Muscle of arm (tissue), 14 donors: ENCODE measurements around the gene WNT7A. TPM values are rescaled to one million over a fixed set of nuclear protein-coding genes. Genes with fewer than 3 reads are reported as not detected.
"Not testable (repeated sequence)": the region's sequence is repeated elsewhere in the genome, so short reads cannot be mapped to it uniquely, and the experiment has no call there.

ENCODE experiments used
- DNase-seq: peaks from one replicate; pipeline ENCODE4 v3.0.0-alpha.2; 2013
- long read RNA-seq, 11 donors: transcript quantifications; one replicate each; lab custom pipeline, GENCODE V29; 2026
- polyA plus RNA-seq, 12 donors: library from polyadenylated mRNA; unstranded; fragments of 120-200 nt; gene quantifications; one replicate each; pipeline ENCODE4 v1.2.1, GENCODE V29; 2013; ENCODE audit not compliant: insufficient read length in 12 of 12

Gene WNT7A
- 1 to 10 TPM in 2 of 12 donors, under 1 TPM in 5, not detected in 5; 0.04 to 4.5 (median 0.12) TPM for polyA plus RNA-seq
- long read RNA-seq, donor 1 = 0 reads
- long read RNA-seq, donor 2 = 0 reads
- long read RNA-seq, donor 3 = 0 reads
- long read RNA-seq, donor 4 = 0 reads
- long read RNA-seq, donor 5 = 0 reads
- long read RNA-seq, donor 6 = 0 reads
- long read RNA-seq, donor 7 = 0 reads
- long read RNA-seq, donor 8 = 0 reads
- long read RNA-seq, donor 9 = 0 reads
- long read RNA-seq, donor 10 = 0 reads
- long read RNA-seq, donor 11 = 0 reads

GRCh38 chr3:13879946-13880810 is at the start of gene WNT7A:
WNT7A (minus strand) TSS chr3:13880071; CDS start chr3:13879816, 255 bp downstream.
- DNase-seq = no peak

- not testable (repeated sequence) for DNase-seq
These were observed 48.9 kb upstream of the WNT7A start for GRCh38 chr3:13928741-13929140.

DNA sequence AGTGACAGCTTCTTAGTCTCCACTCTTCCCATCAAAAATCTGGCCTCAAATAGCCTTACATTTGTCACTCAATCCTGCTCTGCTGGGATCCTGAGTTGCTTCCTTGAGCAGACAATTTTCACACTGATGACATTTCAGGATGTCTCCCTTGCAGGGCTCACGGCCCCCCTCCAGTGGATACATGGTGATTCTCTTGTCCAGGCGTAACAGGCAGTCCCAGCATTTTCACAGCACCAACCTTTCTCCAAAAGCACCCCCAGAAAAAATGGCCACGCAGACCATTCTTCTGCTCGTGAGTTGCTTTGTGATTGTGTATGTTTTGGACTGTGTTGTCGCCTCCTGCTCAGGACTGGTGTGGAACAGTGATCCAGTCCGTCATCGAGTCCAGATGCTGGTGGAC is 47.4 kb upstream of the WNT7A start:
- no peak for DNase-seq

GRCh38 chr3:13916375-13916774 is 36.5 kb upstream of the WNT7A start:
- no peak for DNase-seq

- DNase-seq = no peak
These were observed 22.9 kb upstream of the WNT7A start for GRCh38 chr3:13902648-13903238.

DNA sequence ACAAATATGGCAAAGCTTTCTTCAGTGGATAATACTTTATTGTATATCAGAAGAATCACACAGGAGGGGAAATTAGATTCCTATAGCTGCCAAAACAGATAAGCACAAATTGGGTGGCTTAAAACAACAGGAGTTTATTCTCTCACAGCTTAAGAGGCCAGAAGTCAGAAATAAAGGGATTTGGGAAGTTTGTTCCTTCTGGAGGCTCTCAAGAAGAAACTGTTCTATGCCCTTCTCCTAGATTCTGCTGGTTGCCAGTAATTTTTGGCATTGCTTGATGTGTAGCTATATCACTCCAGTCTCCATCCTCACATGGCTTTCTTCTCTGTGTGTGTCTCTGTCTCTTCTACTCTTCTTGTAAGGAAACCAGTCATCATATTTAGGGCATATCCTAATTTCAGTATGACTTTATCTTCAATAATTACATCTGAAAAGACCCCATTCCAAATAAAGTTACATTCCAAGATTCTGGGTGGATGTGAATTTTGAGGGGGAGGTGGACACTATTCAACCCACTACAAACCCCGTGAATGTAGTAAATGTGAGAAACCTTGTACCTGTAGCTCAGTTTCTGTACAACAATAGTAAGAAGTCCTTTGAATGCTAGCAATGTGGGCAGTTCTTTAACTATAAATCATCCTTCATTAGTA is 22.2 kb upstream of the WNT7A start:
- no peak for DNase-seq

DNA sequence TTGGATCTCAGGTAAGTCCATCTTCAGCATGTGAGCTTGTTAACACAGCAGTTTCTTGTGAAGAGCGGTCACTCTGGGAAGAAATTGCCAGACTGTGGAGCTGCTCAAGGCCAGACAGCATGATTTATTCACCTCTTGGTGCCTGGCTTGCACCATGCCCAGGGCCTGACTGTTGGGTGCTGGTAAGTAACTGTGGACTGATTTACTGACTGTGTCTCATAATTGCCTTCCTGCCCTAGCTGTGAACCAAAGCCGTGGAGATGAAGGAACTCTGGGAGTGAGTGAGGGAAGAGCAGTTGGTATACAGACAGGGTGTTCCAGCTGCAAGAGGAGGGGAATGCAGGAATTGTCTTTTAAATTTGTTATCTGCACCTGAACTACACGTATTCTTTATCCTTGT is 18.5 kb upstream of the WNT7A start:
- DNase-seq = no peak

DNA sequence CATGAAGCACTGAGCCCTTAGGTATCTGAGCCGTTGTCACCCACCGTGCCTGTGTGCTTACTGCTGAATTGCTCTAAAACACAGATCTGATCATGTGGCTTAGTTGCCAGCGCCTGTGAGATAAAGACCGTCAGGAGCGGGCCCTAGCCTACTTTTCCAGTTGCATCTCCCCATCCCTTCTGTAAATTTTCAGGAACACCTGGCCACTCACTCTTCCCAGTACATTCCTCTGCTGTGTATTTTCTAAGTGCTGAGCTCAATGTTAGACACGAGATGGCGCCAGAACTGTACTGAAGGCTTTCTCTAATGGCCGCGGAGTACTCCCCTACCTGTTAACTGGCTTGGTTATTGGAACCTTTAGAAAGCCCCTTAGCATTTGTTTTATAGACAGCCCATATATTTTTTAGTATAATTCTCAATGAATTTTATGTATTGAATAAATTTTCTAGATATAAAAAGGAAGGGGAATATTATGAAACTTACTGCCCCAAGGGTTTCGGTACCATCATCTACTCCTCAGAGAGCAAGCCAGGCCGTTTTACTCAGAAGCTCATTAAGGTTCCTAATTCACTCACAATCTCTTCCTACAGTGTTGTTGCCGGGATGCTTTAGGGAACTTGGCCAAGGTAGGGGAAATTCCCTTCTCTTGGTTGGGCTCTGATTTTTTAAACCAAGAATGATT is 16.7 kb upstream of the WNT7A start:
- peak; percentile 63 for DNase-seq

DNA sequence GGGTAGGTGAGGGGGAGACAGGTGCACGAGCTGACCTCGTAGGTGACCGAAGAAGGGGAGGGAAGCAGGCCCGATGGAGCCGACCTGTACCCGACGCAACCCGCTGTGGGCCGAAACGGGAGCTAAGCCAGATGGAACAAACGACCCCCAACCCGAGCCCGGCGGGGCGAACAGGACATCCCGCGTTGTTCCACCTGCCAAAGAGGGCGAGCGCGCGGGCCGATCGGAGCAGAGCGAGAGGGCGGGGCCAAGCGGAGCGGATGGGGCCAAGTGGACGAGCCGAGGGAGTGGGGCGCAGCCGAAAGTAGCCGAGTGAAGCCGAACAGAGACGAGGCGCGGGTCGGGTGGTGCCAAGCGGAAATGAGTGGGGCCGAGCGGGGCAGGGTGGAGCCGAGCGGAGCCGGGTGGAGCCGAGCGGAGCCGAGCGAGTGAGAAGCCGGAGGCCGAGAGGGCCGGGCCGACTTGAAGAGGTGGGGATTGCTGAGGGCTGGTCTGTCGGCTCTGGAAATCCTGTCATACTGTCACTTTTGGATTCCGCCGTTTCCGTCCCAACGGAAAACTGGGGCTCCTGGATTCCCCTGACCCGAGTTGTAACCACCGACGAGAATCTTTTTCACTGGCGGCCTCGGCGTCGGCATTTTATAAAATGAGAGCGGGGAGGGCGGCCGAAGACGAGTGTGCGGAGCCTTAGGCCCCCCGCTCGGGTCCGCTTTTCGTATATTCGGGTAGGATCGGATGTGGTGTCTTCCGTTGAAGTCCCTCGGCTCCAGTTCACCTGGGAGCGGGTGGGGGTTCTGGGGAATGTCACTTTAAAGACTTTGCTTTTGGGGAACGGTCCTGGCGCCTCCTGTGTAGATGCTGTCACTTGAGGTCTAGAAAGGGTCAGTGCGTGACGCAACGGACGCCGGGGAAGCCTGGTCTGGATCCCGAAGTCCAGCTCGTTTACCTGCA is 15.6 kb upstream of the WNT7A start:
- DNase-seq = peak; percentile 92

GRCh38 chr3:13894807-13895154 is 14.9 kb upstream of the WNT7A start:
- no peak for DNase-seq

GRCh38 chr3:13894096-13894806 is 14.4 kb upstream of the WNT7A start:
- DNase-seq = no peak

- no peak for DNase-seq
These were observed 12.4 kb upstream of the WNT7A start for GRCh38 chr3:13892304-13892703.

GRCh38 chr3:13891492-13892073 is 11.7 kb upstream of the WNT7A start:
- DNase-seq = no peak

DNA sequence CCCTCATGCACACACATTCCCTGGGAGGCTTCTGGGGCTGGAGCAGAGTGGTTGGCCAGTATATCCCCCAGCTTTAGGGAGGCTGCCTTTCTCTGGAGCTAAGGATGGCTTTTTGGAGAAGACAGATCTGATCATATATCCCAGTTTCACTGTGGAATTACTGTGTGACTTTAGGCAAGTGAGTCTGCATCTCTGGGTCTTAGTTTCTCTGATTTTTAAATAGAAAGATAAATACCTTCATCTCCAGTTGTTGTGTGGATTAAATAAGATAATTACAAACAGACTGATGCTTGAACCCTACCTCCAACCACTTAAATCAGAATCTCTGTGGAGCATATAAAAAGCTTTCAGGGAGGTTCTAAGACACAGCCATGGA is 11.1 kb upstream of the WNT7A start:
- no peak for DNase-seq

- DNase-seq = no peak
These were observed 10.6 kb upstream of the WNT7A start for GRCh38 chr3:13890377-13891016.

DNA sequence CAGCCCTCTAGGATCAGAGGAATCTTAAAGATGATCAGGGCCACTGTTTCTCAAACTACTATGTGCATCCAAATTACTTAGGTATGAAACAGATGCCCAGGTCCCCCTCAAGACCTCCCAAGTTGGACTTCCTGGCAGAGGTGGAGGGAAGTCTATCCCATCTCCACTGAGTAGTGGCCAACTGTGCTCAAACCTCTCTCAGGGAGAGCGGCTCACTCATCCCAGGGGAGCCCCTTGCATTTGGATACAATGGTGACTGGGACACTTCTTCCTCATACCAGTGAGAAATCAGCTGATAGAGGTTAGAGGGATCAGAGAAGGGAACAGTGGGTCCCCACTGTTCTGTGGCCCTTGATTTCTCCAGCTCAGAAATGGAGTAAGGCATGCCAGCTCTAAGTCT is 8.7 kb upstream of the WNT7A start:
- DNase-seq = no peak

DNA sequence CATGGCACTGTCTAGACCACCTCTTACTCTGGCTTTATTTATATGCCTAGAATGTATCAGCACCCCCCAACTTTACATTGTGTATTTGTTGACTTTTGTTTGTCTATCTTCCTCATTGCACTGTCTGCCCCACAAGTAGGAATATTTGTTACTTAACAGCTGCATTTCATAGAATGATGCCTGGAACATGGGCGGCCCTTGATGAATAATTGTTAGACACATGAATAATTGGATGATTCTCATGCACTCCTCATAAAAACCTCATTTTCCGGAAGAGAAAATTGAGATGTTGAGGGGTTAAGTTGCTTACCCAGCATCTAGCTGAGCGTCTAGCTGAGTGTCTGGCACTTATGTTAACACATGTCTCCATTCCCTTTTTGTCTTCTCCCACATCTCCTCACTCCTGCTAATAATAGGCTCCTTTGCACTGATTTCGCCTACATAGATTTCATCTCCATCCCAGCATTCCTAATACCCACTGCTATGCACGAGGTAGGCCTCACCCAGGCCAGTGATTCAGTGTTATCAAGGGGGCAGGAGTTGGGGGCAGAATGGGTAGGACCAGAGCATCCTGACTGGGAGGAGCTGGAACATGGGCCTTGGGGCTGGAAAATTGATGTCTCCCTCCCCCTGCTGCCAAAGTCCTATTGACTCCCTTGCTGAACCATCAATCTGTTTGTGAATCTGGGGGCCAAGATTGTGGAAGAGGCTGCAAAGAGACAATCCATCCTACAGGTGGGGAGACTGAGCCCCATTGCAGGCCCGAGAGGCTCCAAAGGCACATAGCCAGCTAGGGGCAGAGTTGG is 7.8 kb upstream of the WNT7A start:
- no peak for DNase-seq

- no peak for DNase-seq
These were observed 6.8 kb upstream of the WNT7A start for GRCh38 chr3:13886593-13887129.
